SK-N-MC (cell line): ENCODE data around the gene ECHS1.

Experiments used
- DNase-seq: peaks from one replicate; pipeline ENCODE4 v3.0.0-alpha.2; 2011; ENCODE audit warnings: low read depth, low spot score
- H3K27ac ChIP-seq: fragments of 200-600 bp; sonication (generic); 2 replicates; pipeline ENCODE4 v1.5.1; 2016; ENCODE audit warnings: mixed run types
- H3K36me3 ChIP-seq: fragments of 200-600 bp; sonication (generic); 2 replicates; pipeline ENCODE4 v1.6.1; 2017; ENCODE audit warnings: antibody characterized with exemption, low read length, mixed read lengths; ENCODE audit not compliant: insufficient read depth
- H3K4me3 ChIP-seq: fragments of 200-600 bp; sonication (generic); 2 replicates; pipeline ENCODE4 v1.5.1; 2016
- H3K9ac ChIP-seq: fragments of 200-600 bp; sonication (generic); 2 replicates; pipeline ENCODE4 v1.8.0; 2017; ENCODE audit warnings: mixed run types, mixed read lengths; ENCODE audit not compliant: insufficient read length
- H3K9me3 ChIP-seq: fragments of 200-600 bp; sonication (generic); 2 replicates; pipeline ENCODE4 v1.6.1; 2017; ENCODE audit warnings: low read depth, mild to moderate bottlenecking, antibody characterized with exemption, low read length, moderate library complexity, mixed read lengths
- EZH2 ChIP-seq: fragments of 200-600 bp; sonication (generic); IDR thresholded peaks from one replicate; pipeline ENCODE4 v1.6.1; 2017; ENCODE audit warnings: antibody characterized with exemption
- FOXP2 ChIP-seq: optimal IDR thresholded peaks from 2 replicates; pipeline ENCODE3; 2011; ENCODE audit warnings: mild to moderate bottlenecking, moderate library complexity; ENCODE audit not compliant: insufficient read depth; ENCODE audit errors: extremely low read length, control extremely low read depth
- POLR2AphosphoS5 ChIP-seq: IDR thresholded peaks from 2 replicates; pipeline ENCODE4 v1.6.1; 2012; ENCODE audit warnings: mild to moderate bottlenecking, low read depth, low read length, borderline replicate concordance

The ECHS1 gene

DNA sequence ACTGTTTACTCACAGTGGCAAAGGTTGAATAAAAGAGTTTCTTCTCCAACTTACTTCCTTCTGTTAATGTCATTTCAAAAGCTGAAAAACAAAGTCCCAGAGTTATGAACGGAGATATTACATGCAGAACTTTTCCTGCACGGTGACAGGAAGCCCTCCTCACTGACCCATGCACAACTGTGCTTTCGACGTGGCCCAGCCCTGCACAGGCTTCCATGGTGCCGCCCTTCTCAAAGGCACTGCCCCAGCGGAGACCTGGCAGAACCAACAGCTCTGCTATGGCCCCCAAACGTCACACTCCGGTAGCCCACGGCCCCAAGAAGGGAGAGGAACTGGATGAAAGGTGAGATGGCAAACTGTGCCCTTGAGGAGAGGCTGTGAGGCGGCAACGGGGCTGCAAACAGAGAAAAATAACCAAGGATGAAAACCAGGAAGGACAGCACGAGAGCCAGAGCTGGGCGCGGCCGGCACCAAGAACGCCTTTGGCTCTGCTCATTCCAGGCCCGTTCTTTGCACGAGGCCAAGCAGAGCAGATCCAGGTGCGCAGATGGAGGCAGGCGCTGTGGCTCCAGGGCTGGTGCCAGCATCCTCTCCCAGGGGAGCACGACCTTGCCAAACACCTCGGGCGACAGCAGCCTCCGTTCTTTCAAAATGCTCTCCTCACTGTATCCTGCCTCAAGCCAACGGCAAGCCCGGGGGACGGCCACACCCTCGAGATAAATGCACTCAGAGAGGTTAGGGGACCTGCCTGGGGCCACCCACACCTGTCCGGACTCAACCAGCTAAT lies 8.3 kb downstream of the ECHS1 start:
- H3K27ac ChIP-seq: no peak overlapping the region
- H3K9me3 ChIP-seq: no peaks in the 10 kb centered on the region
- DNase-seq: no peak
- H3K36me3 ChIP-seq: no peaks in the 10 kb centered on the region; the same call in 1 of the 2 replicates
- H3K4me3 ChIP-seq: no peak overlapping the region
- H3K9ac ChIP-seq: no peak overlapping the region
- TF ChIP-seq FOXP2 (no peak), EZH2 (no peak), POLR2AphosphoS5 (no peak)

DNA sequence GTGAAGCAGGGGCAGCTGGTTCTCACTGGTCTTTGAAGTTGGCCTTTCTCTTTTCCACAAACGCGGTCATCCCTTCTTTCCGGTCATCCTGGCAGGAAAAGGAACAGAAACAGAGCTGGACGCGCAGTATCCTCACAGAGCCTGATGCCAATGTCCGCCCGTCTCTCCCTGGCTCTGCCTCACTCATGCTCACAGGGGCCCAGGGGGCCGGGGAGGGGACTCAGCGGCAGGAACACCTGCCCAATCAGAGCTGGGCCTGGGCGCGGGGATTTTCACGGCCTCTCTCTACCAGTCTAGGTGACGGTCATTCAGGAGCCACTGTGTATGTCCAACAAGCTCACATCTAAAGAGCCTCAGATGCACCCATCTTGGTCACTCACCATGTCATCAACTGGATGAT lies 10.3 kb downstream of the ECHS1 start:
- Histone ChIP-seq H3K4me3 (no peak overlapping the region), H3K9me3 (no peaks in the 10 kb centered on the region), H3K27ac (no peak overlapping the region), H3K9ac (no peak overlapping the region), H3K36me3 (no peaks in the 10 kb centered on the region; the same call in 1 of the 2 replicates)
- TF ChIP-seq FOXP2 (no peak), EZH2 (no peak), POLR2AphosphoS5 (no peak)
- no peak for DNase-seq

DNA sequence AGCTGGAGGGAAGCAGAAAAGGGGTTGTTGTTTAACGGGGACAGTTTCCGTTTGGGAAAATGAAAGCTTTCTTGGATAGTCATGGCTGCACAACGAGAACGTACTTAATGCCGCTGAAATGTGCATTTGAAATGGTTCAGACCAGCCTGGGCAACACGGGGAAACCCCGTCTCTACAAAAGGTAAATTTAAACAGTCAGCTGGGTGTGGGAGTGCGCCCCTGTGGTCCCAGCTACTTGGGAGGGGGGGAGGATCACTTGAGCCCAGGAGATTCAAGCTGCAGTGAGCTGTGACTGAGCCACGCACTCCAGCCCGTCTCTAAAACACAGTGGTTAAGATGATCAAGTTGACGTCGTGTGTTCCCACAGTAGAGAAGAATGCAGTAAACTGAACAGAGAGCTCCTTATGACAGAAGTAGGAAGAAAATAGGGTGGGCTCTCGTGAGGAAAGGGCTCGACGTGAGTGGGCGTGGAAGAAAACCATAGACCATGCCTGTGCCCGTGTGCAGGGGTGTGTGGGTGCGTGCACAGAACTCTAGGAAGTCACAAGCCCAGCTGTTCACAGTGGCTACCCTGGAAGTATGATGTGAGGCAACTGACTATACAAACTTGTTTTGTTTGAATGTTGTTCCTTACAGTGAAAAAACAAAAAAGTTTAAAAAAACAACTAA lies 11.2 kb downstream of the ECHS1 start:
- no peak for DNase-seq
- H3K9me3 ChIP-seq: no peaks in the 10 kb centered on the region
- H3K27ac ChIP-seq: no peak overlapping the region
- H3K9ac ChIP-seq: no peak overlapping the region
- TF ChIP-seq EZH2: no peak
- TF ChIP-seq POLR2AphosphoS5: no peak
- TF ChIP-seq FOXP2: no peak
- no peak overlapping the region for H3K4me3 ChIP-seq
- no peaks in the 10 kb centered on the region; the same call in 1 of the 2 replicates for H3K36me3 ChIP-seq

DNA sequence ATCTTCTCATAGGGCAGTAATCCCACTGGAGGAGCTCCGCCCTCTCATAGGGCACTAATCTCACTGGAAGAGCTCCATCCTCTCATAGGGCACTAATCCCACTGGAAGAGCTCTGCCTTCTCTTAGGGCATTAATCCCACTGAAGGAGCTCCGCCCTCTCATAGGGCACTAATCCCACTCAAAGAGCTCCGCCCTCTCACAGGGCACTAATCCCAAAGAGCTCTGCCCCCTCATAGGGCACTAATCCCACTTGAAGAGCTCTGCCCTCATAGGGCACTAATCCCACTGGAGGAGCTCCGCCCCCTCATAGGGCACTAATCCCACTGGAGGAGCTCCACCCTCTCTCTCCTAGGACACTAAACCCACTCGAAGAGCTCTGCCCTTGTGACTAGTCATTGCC lies 11.9 kb downstream of the ECHS1 start:
- Histone ChIP-seq H3K36me3 (no peaks in the 10 kb centered on the region; the same call in 1 of the 2 replicates), H3K27ac (no peak overlapping the region), H3K9me3 (no peaks in the 10 kb centered on the region), H3K4me3 (no peak overlapping the region), H3K9ac (no peak overlapping the region)
- TF ChIP-seq POLR2AphosphoS5: no peak
- no peak for TF ChIP-seq EZH2
- no peak for TF ChIP-seq FOXP2
- DNase-seq: no peak

DNA sequence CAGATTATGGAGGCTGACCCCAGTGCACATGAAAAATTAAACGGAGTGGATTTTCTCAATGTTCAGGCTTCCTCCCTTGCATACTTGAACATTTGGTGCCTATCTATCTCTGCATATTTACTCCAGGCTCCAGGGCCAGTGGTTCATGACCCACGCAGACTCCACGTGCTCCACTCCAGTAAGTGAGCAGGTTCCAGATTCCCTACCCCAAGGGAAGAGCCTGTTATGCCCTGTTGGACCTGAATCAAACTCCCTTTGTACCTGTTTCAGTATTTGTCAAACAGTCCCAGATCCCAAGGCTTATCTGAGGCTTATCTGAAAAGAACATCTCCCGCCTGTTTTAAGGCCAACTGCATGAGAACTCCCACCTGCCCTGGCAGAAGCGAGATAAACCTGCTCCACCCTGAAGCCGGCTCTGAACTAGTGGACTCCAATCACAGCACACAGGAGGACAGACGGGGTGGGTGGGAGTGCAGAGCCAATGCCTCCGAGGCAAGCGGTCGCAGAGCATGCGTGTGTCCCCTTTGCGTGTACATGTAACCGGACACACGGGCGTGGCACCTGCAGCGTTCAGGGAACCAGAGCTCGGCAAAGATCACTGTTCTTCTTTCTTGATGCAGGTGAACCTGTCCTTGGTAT lies 13.1 kb downstream of the ECHS1 start:
- no peaks in the 10 kb centered on the region for H3K9me3 ChIP-seq
- H3K36me3 ChIP-seq: no peaks in the 10 kb centered on the region; the same call in 1 of the 2 replicates
- no peak for DNase-seq
- H3K4me3 ChIP-seq: no peak overlapping the region
- no peak overlapping the region for H3K9ac ChIP-seq
- H3K27ac ChIP-seq: no peak overlapping the region
- TF ChIP-seq EZH2: no peak
- TF ChIP-seq POLR2AphosphoS5: no peak
- no peak for TF ChIP-seq FOXP2

DNA sequence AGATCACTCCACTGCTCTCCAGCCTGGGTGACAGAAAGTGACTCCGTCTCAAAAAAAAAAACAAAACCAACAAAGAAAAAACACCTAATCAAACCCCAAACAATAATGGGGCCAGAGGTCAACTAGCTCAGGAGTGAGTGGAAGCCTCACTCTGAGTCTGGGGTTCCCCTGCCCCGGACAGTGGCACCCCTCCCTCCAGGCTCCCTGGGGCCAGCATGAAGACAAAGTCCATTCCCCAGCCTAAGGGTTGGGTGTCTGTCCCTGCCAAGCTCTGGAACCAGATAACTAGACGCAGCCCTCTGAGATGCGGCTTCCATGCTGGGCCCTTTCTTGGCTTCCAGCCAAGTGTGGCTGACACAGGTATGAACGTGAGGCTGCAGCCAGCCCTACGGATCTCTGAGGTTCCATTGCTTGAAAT lies 13.6 kb downstream of the ECHS1 start:
- no peak overlapping the region for H3K9ac ChIP-seq
- no peaks in the 10 kb centered on the region; the same call in 1 of the 2 replicates for H3K36me3 ChIP-seq
- H3K27ac ChIP-seq: no peak overlapping the region
- H3K9me3 ChIP-seq: no peaks in the 10 kb centered on the region
- DNase-seq: no peak
- TF ChIP-seq FOXP2 (no peak), POLR2AphosphoS5 (no peak), EZH2 (no peak)
- H3K4me3 ChIP-seq: no peak overlapping the region

DNA sequence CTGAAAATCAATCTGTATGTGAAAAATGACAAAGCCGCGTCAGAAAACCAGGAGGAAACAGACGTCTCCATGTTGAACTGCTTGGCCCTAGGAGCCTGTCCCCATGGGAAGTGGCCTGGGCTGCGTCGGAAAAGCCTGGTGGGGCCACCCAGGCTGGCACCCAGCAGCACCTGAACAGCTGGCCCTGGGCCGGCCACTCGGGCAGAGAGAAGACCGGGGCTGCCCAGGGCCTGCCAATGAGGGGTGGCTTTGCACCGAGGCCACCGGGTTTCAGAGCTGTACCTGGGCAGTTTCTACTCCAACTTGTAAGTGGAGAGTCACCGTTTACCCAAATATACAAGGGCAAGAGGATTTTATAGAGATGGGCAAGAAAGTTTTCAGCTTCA lies 14.2 kb downstream of the ECHS1 start:
- no peak for DNase-seq
- no peaks in the 10 kb centered on the region for H3K9me3 ChIP-seq
- TF ChIP-seq EZH2: no peak

DNA sequence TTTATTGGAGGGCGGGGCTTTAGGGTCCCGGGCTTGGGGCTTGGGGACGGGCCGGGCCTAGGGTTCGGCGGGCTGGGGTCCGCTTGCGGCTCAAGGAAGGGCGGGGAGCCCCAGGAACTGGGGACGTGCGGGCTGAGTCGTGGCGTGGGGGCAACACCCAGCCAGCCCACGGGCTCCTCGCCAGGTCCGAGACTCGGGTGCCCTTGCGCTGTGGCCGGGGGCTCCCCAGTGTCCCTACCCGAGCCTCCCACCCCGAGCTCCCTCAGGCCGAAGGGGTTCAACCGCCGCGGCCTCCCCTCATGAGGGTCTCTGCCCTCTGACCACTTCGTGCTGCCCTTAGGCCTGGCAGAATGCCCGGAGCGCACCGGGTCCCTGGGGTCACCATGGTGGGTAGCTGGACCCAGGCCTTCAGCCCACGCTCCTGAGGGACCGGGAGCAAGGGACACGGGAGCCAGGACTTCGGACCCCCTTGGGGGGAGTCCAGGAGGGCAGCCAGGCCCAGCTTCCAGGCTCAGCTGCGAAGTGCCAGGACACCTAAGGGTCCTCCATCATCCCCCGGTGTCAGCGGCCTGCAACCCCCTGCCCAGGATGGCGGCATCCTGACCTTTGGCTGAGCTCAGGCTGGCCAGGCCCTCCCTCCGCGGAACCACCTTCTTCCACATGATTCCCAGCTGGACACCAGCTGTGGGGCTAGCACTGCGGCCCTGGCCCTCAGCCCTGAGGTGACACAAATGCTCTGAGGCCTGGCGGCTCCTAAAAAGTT lies 14.8 kb downstream of the ECHS1 start:
- no peak for TF ChIP-seq POLR2AphosphoS5
- no peak for TF ChIP-seq FOXP2
- TF ChIP-seq EZH2: no peak
- no peak overlapping the region for H3K27ac ChIP-seq
- no peak overlapping the region for H3K9ac ChIP-seq
- no peaks in the 10 kb centered on the region; the same call in 1 of the 2 replicates for H3K36me3 ChIP-seq
- H3K9me3 ChIP-seq: no peaks in the 10 kb centered on the region
- DNase-seq: no peak
- H3K4me3 ChIP-seq: no peak overlapping the region

More for the DNA sequence above, 14.2 kb downstream of the ECHS1 start:
- Histone ChIP-seq H3K36me3 (no peaks in the 10 kb centered on the region; the same call in 1 of the 2 replicates), H3K27ac (no peak overlapping the region), H3K4me3 (no peak overlapping the region), H3K9ac (no peak overlapping the region)
